Measurements from ENCODE around the gene RIN1.
A peak's percentile ranks its signal among the peaks of the same experiment; 100 is the strongest.
"Not testable (repeated sequence)": the region's sequence is repeated elsewhere in the genome, so short reads cannot be mapped to it uniquely, and the experiment has no call there.

The RIN1 gene

GRCh38 chr11:66359662-66360087 is 23.4 kb upstream of the RIN1 start:
- DNase-seq (ENCODE audit: low read depth, low spot score), result no peak

GRCh38 chr11:66350560-66351235 is 14.5 kb upstream of the RIN1 start:
- not testable (repeated sequence) for DNase-seq (ENCODE audit: low read depth, low spot score)

- DNase-seq (ENCODE audit: low read depth, low spot score), result no peak
Measured at GRCh38 chr11:66349084-66349386, 12.8 kb upstream of the RIN1 start.

- peak; percentile 89 for DNase-seq (ENCODE audit: low read depth, low spot score)
Measured at GRCh38 chr11:66347425-66348276, 11.4 kb upstream of the RIN1 start, which contains the start of gene B4GAT1. B4GAT1 (minus strand) TSS chr11:66347629; CDS start chr11:66347545, 84 bp downstream.

GRCh38 chr11:66346476-66347424 is 10.5 kb upstream of the RIN1 start:
- DNase-seq (ENCODE audit: low read depth, low spot score), result no peak

- DNase-seq (ENCODE audit: low read depth, low spot score), result no peak
Measured at GRCh38 chr11:66345316-66345649, 9.0 kb upstream of the RIN1 start.

GRCh38 chr11:66344550-66345315 is 8.5 kb upstream of the RIN1 start, which contains the start of gene BRMS1:
BRMS1 (minus strand) TSS chr11:66345104; CDS start chr11:66342234, 2,870 bp downstream.
- peak; percentile 97 for DNase-seq (ENCODE audit: low read depth, low spot score)

- DNase-seq (ENCODE audit: low read depth, low spot score), result no peak
Measured at GRCh38 chr11:66343176-66343575, 6.9 kb upstream of the RIN1 start.

GRCh38 chr11:66341502-66342126 is 5.4 kb upstream of the RIN1 start:
- no peak for DNase-seq (ENCODE audit: low read depth, low spot score)

GRCh38 chr11:66340596-66341501 is 4.6 kb upstream of the RIN1 start:
- DNase-seq (ENCODE audit: low read depth, low spot score), result no peak

GRCh38 chr11:66339686-66340483 is 3.7 kb upstream of the RIN1 start:
- no peak for DNase-seq (ENCODE audit: low read depth, low spot score)

GRCh38 chr11:66339162-66339675 is 3.0 kb upstream of the RIN1 start:
- no peak for DNase-seq (ENCODE audit: low read depth, low spot score)

- no peak for DNase-seq (ENCODE audit: low read depth, low spot score)
Measured at GRCh38 chr11:66338276-66339161, 2.3 kb upstream of the RIN1 start.

- no peak for DNase-seq (ENCODE audit: low read depth, low spot score)
Measured at GRCh38 chr11:66337103-66337899, 1.1 kb upstream of the RIN1 start.

GRCh38 chr11:66335531-66336233 is 552 bp downstream of the RIN1 start:
- DNase-seq (ENCODE audit: low read depth, low spot score), result peak; percentile 56

Measured in ELF-1 (cell line).